Measurements from ENCODE around the gene LRP1B.

Gene LRP1B

DNA sequence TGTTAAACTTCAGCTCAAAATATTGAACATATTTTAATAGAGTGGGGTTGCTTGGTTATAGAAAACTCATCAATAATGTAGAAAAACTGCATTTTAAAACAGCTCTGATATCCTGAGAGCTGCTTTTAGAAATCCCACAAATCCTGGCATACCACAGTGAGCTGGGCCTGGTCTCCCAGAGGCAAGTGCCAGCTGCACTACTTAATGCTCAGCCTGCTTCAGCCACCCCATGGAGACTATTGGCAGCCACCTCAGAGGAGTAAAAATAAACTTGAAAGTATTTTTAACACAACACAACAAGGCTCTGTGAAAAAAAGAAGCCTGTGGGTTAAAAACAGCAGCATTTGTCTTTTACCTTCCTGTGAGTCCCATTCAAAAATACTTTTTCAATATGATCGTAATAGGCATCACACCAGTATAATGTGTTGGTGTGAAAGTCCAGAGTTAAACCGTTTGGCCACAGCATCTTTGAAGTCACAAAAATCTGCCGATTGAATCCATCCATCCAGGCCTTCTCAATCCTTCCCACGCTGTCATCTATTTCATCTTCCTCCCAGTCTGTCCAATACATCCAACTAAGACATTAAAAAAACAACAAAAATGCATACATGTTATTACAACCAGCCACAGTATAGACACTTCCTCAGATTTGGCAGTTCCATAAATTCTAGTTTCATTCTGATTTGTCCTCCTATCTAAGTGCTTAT is 1115.3 kb downstream of the LRP1B start:
- peaks cover 16% of the 10 kb centered on the region for H3K4me1 Mint-ChIP-seq
- no peaks in the 10 kb centered on the region for H3K36me3 Mint-ChIP-seq (ENCODE audit: low read depth)
- no peaks in the 10 kb centered on the region for H3K27me3 Mint-ChIP-seq (ENCODE audit: low read depth)
- peak overlapping the region in 1 of 3 experiments; percentile 7 for H3K4me3 Mint-ChIP-seq
- peak overlapping the region in 1 of 3 experiments; percentile 25 for H3K27ac Mint-ChIP-seq
- no peaks in the 10 kb centered on the region for H3K9me3 Mint-ChIP-seq
- TF ChIP-seq CTCF (IDR thresholded peaks at IDR 0.05; ENCODE audit: unreplicated experiment in 3 of 3), result no peak

DNA sequence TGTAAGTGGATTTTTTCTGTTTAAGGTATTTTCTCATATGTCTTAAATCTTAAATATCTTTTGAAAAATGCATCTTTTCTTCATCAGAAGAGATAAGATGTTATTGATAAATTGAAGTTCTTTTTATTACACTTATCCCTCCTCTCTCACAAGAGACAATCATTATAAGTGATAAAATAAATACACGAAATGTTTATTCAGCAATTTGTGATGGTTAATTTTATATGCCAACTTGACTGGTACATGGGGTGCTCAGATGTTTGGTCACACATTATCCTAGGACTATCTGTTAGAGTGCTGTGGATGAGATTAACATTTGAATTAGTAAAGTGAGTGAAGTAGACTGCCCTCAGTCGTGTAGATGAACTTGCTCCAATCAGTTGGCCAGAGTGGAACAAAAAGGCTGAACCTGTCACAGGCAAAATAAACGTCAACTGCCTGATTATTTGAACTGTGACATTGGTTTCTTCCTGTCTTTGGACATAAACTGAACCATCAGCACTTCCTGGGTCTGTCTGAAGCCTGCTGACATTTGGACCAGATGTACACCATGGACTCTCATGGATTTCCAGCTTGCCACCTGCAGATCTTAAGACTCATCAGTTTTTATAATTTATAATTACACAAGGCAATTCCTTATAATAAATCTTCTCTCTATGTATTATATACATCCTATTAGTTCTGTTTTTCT is 1126.7 kb downstream of the LRP1B start:
- Mint-ChIP-seq H3K36me3 (ENCODE audit: low read depth) (peaks cover 4% of the 10 kb centered on the region), H3K27ac (no peak overlapping the region), H3K4me3 (no peak overlapping the region)

DNA sequence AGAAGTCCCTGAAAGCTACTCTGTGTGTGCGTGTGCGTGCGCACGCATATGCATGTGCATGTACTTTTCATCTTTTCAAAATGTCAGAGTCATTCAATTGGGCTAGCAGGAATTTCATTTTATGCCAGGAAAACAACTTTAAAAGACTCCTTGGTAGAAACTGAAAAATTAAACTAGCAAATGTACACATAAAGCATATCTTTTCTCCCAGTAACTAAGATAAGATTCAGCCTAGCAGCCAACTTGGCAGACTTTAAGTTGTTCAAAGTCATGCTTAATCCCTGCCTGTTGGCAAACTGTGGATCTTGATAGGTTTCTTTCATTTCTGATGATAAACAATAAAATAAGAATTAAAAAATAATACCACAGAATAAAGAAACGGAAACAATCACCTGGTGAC is 1129.1 kb downstream of the LRP1B start:
- no peak for TF ChIP-seq CTCF (IDR thresholded peaks at IDR 0.05; ENCODE audit: unreplicated experiment in 3 of 3)
- Mint-ChIP-seq H3K27ac (no peak overlapping the region), H3K36me3 (ENCODE audit: low read depth) (peaks cover 4% of the 10 kb centered on the region), H3K27me3 (ENCODE audit: low read depth) (no peaks in the 10 kb centered on the region), H3K4me3 (no peak overlapping the region), H3K4me1 (no peaks in the 10 kb centered on the region), H3K9me3 (peaks cover 3% of the 10 kb centered on the region)

More for the DNA sequence above, 1126.7 kb downstream of the LRP1B start:
- TF ChIP-seq CTCF (IDR thresholded peaks at IDR 0.05; ENCODE audit: unreplicated experiment in 3 of 3), result no peak
- Mint-ChIP-seq H3K27me3 (ENCODE audit: low read depth) (no peaks in the 10 kb centered on the region), H3K4me1 (no peaks in the 10 kb centered on the region), H3K9me3 (peaks cover 3% of the 10 kb centered on the region)

DNA sequence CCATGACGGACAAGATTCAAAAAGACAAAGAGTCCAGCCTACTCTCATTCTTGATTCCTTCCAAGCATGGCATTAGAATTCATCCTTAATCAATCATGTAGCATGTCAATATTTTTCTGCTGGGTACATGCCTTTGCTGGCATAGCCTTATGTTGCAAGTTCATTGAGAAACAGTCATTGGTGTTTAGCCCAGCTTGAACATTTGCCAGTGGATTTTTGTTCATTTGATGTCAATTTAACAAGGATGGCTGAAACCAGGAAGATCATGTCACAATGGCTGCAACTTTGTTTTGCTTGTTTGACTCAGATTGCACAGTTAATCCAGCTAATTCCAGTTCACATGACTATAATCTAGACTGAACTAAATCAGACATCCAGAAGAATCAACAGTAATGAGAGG is 1132.2 kb downstream of the LRP1B start:
- Mint-ChIP-seq H3K27ac (no peak overlapping the region), H3K4me3 (no peak overlapping the region), H3K9me3 (peaks cover 2% of the 10 kb centered on the region), H3K27me3 (ENCODE audit: low read depth) (no peaks in the 10 kb centered on the region), H3K36me3 (ENCODE audit: low read depth) (peaks cover 3% of the 10 kb centered on the region), H3K4me1 (no peaks in the 10 kb centered on the region)
- no peak for TF ChIP-seq CTCF (IDR thresholded peaks at IDR 0.05; ENCODE audit: unreplicated experiment in 3 of 3)

DNA sequence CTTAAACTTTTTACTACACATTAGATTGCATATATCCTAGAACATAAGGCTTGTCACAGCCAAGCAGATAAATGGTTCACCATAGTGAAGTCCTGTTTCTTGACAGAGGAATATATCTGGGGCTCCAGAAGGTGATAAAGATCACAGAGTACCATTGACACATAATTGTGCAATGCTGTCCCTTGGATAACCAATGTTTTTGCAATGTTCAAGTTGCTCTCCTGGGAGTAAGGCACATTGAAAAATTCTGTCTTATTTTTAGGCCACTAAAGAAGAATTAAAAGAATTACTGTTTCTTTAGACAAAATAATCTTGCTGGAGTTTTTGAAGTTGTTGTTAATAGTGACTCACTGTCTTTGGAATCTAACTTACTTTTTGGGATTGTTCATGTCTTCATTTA is 1132.8 kb downstream of the LRP1B start:
- H3K4me1 Mint-ChIP-seq, result no peaks in the 10 kb centered on the region
- H3K27me3 Mint-ChIP-seq (ENCODE audit: low read depth), result no peaks in the 10 kb centered on the region
- no peak for TF ChIP-seq CTCF (IDR thresholded peaks at IDR 0.05; ENCODE audit: unreplicated experiment in 3 of 3)
- no peak overlapping the region for H3K27ac Mint-ChIP-seq
- H3K36me3 Mint-ChIP-seq (ENCODE audit: low read depth), result no peaks in the 10 kb centered on the region
- H3K9me3 Mint-ChIP-seq, result no peaks in the 10 kb centered on the region
- H3K4me3 Mint-ChIP-seq, result no peak overlapping the region

- Mint-ChIP-seq H3K27me3 (ENCODE audit: low read depth) (no peaks in the 10 kb centered on the region), H3K9me3 (no peaks in the 10 kb centered on the region), H3K27ac (no peak overlapping the region), H3K4me3 (no peak overlapping the region), H3K4me1 (no peaks in the 10 kb centered on the region), H3K36me3 (ENCODE audit: low read depth) (no peaks in the 10 kb centered on the region)
- TF ChIP-seq CTCF (IDR thresholded peaks at IDR 0.05; ENCODE audit: unreplicated experiment in 3 of 3), result no peak
Measured at GRCh38 chr2:140994856-140995255, 1136.0 kb downstream of the LRP1B start.

All from nephron (organoid).